ENCODE measurements around the gene FAM25G. TPM values are rescaled to one million over a fixed set of nuclear protein-coding genes. Genes with fewer than 3 reads are reported as not detected.
"Not testable (repeated sequence)": the region's sequence is repeated elsewhere in the genome, so short reads cannot be mapped to it uniquely, and the experiment has no call there.

The FAM25G gene
- total and polyA plus RNA-seq, 8 donors: not detected

GRCh38 chr10:47456794-47457527, 34.5 kb downstream of the FAM25G start:
- TF ChIP-seq, protein P1, sequence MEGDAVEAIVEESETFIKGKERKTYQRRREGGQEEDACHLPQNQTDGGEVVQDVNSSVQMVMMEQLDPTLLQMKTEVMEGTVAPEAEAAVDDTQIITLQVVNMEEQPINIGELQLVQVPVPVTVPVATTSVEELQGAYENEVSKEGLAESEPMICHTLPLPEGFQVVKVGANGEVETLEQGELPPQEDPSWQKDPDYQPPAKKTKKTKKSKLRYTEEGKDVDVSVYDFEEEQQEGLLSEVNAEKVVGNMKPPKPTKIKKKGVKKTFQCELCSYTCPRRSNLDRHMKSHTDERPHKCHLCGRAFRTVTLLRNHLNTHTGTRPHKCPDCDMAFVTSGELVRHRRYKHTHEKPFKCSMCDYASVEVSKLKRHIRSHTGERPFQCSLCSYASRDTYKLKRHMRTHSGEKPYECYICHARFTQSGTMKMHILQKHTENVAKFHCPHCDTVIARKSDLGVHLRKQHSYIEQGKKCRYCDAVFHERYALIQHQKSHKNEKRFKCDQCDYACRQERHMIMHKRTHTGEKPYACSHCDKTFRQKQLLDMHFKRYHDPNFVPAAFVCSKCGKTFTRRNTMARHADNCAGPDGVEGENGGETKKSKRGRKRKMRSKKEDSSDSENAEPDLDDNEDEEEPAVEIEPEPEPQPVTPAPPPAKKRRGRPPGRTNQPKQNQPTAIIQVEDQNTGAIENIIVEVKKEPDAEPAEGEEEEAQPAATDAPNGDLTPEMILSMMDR (IDR thresholded peaks at IDR 0.05): no peak
- H3K9me3 ChIP-seq: no peaks in the 10 kb centered on the region
- WGBS, 2 donors: 64 to 67% methylated on average over 6 of the region's 6 CpGs
- no peaks in the 10 kb centered on the region for H3K4me1 ChIP-seq
- ATAC-seq (peak in 2 of 4 donors; percentile 18 to 25), FAIRE-seq (no peak), DNase-seq (no peak)
- H3K36me3 ChIP-seq: no peaks in the 10 kb centered on the region
- no peak overlapping the region for H3K27ac ChIP-seq
- intact Hi-C loops (cut with DNase I): no loop called here
- no peak overlapping the region for H3K4me3 ChIP-seq
- no peaks in the 10 kb centered on the region for H3K27me3 ChIP-seq

DNA sequence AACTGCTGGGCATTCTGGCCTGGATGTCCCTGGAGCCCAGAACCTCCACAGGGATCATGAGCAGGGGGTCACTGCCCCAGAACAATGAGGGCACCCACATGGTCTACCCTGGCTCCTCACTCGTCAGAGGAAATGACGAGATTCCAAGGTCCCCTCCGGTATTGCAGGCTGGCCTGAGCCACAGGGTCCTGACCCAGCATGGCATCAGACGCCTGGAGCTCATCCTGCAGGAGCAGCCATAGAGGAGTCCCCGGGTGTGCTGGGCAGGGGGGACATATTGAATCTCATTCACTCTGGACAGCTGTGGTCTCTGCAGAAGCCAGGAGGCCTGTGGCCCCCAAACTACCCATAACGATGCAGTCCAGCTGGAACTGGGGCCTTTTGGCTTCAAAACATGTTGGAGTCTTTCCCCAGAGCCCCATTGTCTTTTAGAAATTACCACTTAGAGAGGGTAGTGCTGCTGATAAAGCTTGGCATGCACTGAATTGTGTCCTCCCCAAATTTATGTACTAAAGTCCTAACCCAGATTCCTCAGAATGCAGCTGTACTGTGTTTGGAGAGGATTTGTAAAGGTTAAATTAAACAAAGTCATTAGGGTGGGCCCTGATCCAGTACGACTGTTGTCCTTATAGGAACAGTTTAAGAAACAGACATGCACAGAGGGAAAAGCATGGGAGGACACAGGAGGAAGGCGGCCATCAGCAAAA, 35.3 kb downstream of the FAM25G start:
- WGBS, 2 donors: 73 to 85% methylated on average over 8 of the region's 8 CpGs
- no peak for DNase-seq
- ATAC-seq: no peak
- Histone ChIP-seq H3K36me3 (no peaks in the 10 kb centered on the region), H3K4me3 (no peak overlapping the region), H3K27me3 (no peaks in the 10 kb centered on the region), H3K4me1 (no peaks in the 10 kb centered on the region), H3K9me3 (no peaks in the 10 kb centered on the region), H3K27ac (no peak overlapping the region)
- no peak for FAIRE-seq
- TF ChIP-seq, protein P1 (IDR thresholded peaks at IDR 0.05): no peak
- intact Hi-C loops (cut with DNase I): no loop called here

GRCh38 chr10:47455350-47456078, 36.0 kb downstream of the FAM25G start:
- WGBS, 2 donors: 78 to 79% methylated on average over 9 of the region's 9 CpGs
- intact Hi-C loops (cut with DNase I); FAIRE-seq: not testable (repeated sequence)

DNA sequence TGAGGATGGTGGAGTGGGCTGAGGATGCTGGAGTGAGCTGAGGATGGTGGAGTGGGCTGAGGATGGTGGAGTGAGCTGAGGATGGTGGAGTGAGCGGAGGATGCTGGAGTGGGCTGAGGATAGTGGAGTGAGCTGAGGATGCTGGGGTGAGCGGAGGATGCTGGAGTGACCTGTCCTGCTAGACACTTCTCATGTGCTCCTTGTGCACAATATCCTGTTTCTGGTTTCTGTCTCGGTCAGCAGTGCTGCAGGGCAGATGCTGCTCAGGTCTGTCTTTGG, 36.8 kb downstream of the FAM25G start:
- WGBS, 2 donors: 88 to 96% methylated on average over 3 of the region's 3 CpGs
- no peak for DNase-seq
- Histone ChIP-seq H3K4me3 (no peak overlapping the region), H3K27ac (no peak overlapping the region), H3K27me3 (no peaks in the 10 kb centered on the region), H3K36me3 (no peaks in the 10 kb centered on the region), H3K9me3 (no peaks in the 10 kb centered on the region), H3K4me1 (no peaks in the 10 kb centered on the region)
- ATAC-seq: no peak
- TF ChIP-seq, protein P1 (IDR thresholded peaks at IDR 0.05): no peak
- intact Hi-C loops (cut with DNase I): no loop called here
- no peak for FAIRE-seq

More at GRCh38 chr10:47455350-47456078, 36.0 kb downstream of the FAM25G start:
- not testable (repeated sequence) for H3K4me3 ChIP-seq, H3K27me3 ChIP-seq, H3K27ac ChIP-seq, H3K4me1 ChIP-seq, H3K36me3 ChIP-seq, H3K9me3 ChIP-seq, ATAC-seq, DNase-seq

- Histone ChIP-seq H3K36me3 (no peaks in the 10 kb centered on the region), H3K9me3 (no peaks in the 10 kb centered on the region), H3K4me3 (no peak overlapping the region), H3K4me1 (no peaks in the 10 kb centered on the region), H3K27me3 (no peaks in the 10 kb centered on the region), H3K27ac (no peak overlapping the region)
- ATAC-seq (no peak), FAIRE-seq (no peak), DNase-seq (no peak)
- TF ChIP-seq, protein P1 (IDR thresholded peaks at IDR 0.05): no peak
- WGBS, 2 donors: 63 to 64% methylated on average over 10 of the region's 10 CpGs
- intact Hi-C loops (cut with DNase I): no loop called here
Observed at GRCh38 chr10:47454008-47454779, 37.3 kb downstream of the FAM25G start.

All from pancreas (tissue), 10 donors.